NCI-H748 (cell line): ENCODE results near the gene OLFM2.
A peak's percentile ranks its signal among the peaks of the same experiment; 100 is the strongest.

Experiments
- DNase-seq: peaks from one replicate; lab custom pipeline; 2025; ENCODE audit not compliant: unreplicated experiment; lab: John Stamatoyannopoulos, UW

Gene OLFM2

GRCh38 chr19:9910625-9911024 is 25.7 kb downstream of the OLFM2 start:
- DNase-seq: no peak

GRCh38 chr19:9909251-9909650 is 27.1 kb downstream of the OLFM2 start:
- no peak for DNase-seq

- no peak for DNase-seq
Measured at GRCh38 chr19:9906475-9907087, 29.7 kb downstream of the OLFM2 start.

GRCh38 chr19:9903336-9903735 is 33.0 kb downstream of the OLFM2 start:
- no peak for DNase-seq

GRCh38 chr19:9901642-9902041 is 34.7 kb downstream of the OLFM2 start:
- DNase-seq: no peak

DNA sequence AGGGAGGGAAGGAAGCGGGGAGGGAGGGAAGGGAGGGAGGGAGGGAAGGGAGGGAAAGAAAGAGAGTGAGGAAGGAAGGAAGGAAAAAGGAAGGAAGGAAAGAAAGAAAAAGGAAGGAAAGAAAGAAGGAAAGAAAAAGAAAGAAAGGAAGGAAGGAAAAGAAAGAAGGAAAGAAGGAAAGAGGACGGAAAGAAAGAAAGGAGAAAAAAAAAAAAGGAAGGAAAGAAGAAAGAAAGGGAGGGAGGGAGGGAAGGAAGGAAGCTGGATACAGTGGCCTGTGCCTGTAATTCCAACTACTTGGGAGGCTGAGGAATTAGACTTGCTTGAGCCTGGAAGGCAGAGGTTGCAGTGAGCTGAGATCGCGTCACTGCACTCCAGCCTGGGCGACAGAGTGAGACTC is 35.3 kb downstream of the OLFM2 start:
- DNase-seq: no peak

DNA sequence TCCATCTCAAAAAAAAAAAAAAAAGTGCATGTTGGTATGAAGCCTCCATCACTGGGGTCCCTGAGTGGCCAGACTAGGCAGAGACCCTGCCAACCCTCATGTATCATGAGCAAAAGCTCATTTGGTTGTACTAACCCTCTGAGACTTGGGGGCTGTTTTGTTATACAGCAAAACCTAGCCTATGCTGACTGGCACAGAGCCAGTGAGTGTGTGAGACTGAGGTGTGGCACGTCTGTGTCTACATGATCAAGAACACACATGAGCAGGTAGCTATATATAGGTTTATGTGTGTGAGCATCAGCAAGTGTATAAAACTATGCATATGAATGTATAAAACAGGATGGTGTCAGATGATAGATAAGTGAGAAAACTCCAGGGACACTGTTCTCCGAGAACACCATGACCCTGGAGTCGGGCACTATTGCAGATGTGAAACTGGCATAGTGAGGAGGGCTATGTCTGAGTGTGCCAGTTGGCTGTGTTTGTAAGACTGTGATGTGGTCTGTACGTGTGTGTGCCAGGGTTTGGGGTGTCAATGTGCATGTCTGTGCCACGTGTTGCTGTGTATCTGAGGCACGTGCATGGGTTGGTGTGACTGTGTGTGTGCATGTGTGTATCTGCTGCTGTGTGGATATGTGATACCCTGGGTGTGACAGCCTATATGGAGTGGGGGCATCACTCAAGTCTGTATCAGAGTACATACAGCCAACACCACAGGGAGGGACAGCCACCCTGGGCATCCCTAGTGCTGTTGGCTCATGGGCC is 44.5 kb downstream of the OLFM2 start:
- no peak for DNase-seq

DNA sequence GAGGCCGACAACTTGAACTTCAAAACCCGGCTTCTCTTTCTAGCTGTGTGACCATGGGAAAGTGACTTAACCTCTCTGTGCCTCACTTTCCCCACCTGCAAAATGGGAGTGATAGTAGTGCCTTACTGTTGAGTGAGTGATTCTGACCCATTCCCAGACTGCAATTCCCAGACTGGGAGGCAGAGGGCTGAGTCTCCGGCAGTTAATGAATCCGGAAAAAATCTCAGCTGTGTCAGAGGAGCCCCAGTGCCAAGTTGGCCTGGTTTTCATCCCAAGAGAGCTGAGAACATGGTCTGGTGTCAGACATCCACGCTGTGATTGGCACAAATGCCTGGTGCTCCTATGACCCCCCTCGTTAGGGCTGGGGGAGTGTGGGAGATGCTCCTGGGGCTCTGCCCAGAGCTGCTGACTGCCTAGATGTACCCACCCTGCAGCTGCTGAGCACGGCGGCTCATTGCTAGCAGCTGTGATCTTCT is 51.2 kb downstream of the OLFM2 start:
- DNase-seq: no peak

- no peak for DNase-seq
Measured at GRCh38 chr19:9883764-9884163, 52.6 kb downstream of the OLFM2 start.

- no peak for DNase-seq
Measured at GRCh38 chr19:9883231-9883758, 53.0 kb downstream of the OLFM2 start.

- DNase-seq: peak; percentile 4
Measured at GRCh38 chr19:9881720-9882119, 54.6 kb downstream of the OLFM2 start.

GRCh38 chr19:9878511-9879196 is 57.7 kb downstream of the OLFM2 start:
- no peak for DNase-seq

DNA sequence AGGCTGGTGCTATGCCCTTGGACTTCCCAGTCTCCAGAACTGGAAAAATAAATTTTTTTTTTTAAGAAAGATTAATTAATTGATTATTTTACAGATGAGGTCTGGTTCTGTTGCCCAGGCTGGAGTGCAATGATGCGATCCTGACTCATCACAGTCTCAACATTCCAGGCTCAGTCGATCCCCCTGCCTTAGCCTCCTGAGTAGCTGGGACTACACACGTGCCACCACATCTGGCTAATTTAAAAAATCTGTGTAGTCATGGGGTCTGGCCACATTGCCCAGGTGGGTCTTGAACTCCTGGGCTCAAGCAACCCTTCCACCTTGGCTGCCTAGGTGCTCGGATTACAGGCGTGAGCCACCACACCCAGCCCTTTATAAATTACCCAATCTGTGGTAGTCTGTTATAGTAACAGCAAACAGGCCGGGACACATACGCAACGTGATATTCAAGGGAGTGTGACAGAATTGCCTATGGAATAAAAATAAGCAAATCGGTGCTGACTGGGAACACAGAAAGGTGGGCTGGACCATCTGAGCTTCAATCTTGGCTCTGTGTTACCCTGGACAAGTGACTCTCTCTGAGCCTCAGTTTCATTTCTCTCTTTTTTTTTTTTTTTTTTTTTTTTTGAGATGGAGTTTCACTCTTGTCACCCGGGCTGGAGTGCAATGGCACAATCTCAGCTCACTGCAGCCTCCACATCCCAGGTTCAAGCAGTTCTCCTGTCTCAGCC is 58.4 kb downstream of the OLFM2 start:
- no peak for DNase-seq

DNA sequence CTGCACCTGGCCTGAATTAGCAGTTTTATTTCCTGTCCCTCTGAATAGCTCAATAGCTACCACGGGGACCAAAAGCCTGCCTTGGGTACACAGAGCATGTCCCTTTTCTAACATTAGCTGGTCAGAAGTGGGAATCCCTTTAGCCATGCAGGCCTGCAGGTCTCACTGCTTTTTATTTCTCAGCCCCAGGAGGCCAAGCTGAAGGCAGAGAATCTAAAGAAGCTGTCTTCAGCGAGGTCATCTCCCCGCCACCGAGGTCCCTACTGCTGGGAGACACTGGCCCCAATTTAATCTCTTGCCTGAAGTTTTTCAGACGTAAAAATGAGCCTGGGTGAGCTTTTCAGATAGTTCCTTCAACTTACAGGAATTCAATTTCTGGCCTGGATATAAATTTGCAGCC is 60.5 kb downstream of the OLFM2 start:
- DNase-seq: no peak

- DNase-seq: no peak
Measured at GRCh38 chr19:9875031-9875627, 61.2 kb downstream of the OLFM2 start.

GRCh38 chr19:9872618-9873242 is 63.6 kb downstream of the OLFM2 start:
- no peak for DNase-seq

DNA sequence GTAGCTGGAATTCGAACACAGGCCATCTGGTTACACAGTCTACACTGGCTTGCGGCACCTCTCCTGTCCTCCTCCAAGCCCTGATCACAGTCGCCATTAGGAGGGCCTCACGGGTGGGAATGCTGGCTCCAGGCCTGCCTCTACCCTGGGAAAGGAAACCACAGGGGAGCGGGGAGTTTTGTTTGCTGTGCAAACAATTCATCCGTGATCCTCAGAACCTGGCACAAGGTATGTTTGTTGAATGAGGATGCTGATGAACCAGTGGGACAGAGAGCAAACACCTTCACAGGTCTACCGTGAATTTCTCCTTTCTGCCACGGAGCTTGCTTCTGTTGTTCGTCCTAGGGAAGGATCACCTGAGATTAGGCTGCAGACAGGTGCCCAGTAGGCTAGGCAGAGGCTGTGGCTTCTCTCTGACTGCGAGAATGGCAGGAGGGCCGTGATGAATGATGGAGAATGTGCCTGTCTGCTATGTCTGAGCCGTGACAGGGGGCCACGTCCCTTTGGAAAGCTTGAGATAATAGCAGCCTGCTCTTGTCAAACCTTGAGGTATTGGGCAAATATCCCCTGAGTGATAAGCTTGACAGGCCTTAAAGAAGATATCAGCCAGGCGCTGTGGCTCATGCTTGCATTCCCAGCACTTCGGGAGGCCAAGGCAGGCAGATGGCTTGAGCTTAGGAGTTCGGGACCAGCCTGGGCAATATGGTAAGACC is 64.5 kb downstream of the OLFM2 start:
- peak; percentile 84 for DNase-seq

DNA sequence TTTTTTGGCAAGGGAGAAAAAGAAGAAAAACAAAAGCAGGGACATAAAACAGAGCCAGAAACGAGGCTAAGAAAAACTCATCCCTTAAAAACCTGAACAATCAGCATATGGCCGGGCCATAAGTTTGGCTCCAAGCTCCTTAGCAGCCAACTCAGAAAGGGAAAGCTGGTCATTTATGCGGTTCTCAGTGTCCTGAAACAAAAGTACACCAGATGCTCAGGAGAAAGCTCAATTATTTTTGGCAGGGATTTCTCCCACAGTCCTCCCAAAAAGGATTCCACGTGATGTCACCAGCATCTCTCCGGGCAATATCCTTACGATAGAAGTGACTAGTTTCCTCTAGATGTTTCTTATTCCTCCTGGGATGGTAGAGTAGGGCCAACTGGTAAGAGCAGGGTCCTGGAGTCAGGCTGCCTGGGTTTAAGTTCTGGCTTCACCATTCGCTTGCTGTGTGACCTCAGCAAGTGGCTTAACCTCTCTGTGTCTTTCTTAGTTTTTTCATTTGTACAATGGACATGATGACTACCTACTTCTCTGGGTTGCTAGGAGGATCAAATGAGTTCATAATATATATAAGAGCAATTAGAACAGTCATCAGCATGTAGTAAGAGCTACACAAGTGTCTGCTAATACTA is 67.2 kb downstream of the OLFM2 start:
- no peak for DNase-seq
